ENCODE results near the gene UMODL1.
"Not testable (repeated sequence)": the region's sequence is repeated elsewhere in the genome, so short reads cannot be mapped to it uniquely, and the experiment has no call there.

The UMODL1 gene

GRCh38 chr21:42060166-42060565 is 11.0 kb upstream of the UMODL1 start:
- DNase-seq: no peak

- DNase-seq: no peak
Observed at GRCh38 chr21:42061195-42061985, 9.7 kb upstream of the UMODL1 start.

GRCh38 chr21:42061986-42062235 is 9.2 kb upstream of the UMODL1 start:
- DNase-seq: no peak

DNA sequence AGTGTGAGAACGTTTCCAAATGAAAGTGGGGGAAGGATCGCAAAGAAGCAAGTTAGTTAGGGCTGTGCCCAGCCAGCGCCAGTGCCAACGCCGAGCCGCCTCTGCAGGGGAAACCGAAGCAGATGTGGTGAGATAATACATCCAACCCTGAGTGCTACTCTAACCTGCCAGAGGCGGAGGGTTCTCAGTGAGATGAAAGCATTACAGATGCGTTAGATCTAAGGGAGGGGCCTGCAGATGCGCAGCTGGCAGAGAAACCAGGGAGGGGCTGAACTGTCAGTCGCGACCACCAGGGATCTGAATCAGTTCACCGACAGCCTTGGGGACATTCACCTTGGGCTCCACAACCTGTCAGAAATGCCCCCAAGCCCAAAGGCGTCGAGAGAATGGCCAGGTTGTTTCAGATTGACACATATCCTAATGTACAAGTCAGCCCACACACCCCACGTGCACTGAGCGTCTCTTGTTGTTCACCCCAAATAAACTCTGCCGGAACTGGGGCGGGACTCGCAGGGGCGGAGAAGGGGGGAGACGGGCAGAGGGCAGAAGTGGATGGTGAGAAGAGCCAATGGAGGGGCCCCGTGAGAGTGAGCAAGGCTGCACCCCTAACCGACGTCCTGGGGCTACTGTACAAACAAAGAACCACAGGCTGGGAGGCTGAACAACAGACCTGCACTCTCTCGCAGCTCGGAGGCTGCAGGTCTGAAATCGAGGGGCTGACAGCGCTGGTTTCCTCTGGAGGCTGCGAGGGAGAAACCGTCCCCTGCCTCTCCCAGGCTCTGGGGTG is 8.7 kb upstream of the UMODL1 start:
- DNase-seq: no peak

- no peak for DNase-seq
Observed at GRCh38 chr21:42063191-42063570, 7.9 kb upstream of the UMODL1 start.

GRCh38 chr21:42063571-42064521 is 7.3 kb upstream of the UMODL1 start:
- DNase-seq: no peak

- no peak for DNase-seq
Observed at GRCh38 chr21:42066521-42066920, 4.6 kb upstream of the UMODL1 start.

- no peak for DNase-seq
Observed at GRCh38 chr21:42067531-42068255, 3.4 kb upstream of the UMODL1 start.

DNA sequence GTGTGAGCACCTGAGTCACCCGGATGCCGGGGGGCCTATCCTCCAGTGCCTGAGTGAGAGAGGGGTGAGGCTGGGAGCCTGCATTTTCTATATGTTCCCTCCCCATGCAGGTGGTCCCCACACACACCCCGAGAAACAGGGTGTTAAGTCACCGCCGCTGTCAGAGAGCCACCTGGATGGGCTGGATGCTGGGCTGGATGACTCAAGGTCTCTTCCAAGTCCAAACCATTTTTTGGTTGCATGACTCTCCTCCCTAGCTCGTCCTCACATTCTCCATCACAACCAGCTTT is 2.9 kb upstream of the UMODL1 start:
- no peak for DNase-seq

GRCh38 chr21:42068592-42068991 is 2.5 kb upstream of the UMODL1 start:
- no peak for DNase-seq

DNA sequence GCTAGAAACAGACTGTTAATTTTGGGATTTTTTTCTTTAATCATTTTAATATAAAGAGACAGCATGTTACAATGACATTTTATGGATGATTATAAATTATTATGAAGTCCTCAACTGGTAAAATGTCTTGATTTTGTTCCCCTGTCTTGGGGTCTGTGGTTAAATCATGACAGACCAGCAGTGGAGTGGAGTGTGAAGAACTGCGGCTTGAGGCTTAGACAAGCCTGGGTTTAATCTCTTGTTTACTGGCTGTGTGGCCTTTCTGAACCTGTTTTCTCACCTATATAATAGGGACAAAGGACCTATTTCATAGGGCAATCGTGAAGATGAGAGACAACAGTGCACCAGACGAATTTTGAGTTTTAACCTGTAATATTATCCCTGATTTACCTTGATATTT is 1.8 kb upstream of the UMODL1 start:
- DNase-seq: no peak

- no peak for DNase-seq
Observed at GRCh38 chr21:42069843-42070242, 1.3 kb upstream of the UMODL1 start.

- no peak for DNase-seq
Observed at GRCh38 chr21:42073145-42074099, 2.3 kb downstream of the UMODL1 start.

DNA sequence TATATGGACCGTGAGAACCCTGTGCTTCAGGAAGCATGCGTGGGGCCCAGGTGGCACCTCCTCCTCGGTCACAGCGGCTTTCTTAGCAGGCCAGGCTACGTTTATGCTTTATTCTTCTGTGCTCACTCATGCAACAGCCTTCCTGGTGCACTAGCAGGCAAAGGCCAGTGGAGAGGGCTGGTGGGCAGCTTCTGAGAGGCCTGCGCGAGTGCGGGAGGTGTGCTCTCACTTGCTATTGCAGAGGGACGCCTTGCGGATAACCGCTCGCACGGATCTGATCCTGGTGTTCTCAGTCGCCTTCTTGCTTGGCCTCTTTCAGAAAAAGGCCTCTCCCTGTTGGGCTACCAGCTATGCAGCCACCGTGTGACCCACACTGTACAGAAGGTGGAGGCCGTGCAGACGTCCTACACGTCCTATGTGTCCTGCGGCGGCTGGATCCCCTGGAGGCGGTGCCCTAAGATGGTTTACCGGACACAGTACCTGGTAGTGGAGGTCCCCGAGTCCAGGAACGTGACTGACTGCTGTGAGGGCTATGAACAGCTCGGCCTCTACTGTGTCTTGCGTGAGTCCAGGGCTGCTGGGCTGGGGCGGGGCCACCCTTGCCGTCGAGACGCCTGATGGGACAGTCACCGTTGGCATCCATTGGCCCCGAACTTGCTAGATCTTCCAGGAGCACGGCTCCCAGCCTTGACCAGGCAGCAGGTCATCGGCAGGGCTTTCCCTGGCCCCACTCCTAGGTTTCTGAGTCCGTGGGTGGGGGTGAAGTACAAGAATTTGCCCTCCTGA is 4.8 kb downstream of the UMODL1 start:
- no peak for DNase-seq

DNA sequence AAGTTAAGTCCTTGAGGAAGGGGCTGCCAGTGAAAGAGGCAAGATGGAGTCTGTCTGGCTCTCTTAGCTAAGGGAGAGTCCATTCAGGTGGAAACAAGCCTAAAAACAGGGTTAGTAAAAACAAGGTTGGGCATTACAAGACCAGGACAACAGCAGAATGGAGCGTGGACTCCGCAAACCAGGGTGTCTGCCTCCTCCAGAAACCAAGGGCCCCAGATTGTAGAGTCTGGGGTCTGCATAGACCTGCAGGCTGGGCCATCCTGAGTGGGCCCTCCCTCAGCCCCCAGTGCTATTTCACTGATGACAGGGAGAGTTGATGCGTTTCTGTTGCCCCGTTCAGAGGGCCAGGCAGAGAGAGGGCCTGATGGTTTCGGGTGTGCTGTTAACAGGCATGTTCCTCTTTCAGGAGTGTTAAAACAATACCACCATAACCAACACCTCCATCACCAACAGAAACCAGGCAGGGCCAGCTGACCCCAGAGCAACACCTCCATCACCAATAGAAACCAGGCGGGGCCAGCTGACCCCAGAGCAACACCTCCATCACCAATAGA is 6.6 kb downstream of the UMODL1 start:
- DNase-seq: not testable (repeated sequence)

DNA sequence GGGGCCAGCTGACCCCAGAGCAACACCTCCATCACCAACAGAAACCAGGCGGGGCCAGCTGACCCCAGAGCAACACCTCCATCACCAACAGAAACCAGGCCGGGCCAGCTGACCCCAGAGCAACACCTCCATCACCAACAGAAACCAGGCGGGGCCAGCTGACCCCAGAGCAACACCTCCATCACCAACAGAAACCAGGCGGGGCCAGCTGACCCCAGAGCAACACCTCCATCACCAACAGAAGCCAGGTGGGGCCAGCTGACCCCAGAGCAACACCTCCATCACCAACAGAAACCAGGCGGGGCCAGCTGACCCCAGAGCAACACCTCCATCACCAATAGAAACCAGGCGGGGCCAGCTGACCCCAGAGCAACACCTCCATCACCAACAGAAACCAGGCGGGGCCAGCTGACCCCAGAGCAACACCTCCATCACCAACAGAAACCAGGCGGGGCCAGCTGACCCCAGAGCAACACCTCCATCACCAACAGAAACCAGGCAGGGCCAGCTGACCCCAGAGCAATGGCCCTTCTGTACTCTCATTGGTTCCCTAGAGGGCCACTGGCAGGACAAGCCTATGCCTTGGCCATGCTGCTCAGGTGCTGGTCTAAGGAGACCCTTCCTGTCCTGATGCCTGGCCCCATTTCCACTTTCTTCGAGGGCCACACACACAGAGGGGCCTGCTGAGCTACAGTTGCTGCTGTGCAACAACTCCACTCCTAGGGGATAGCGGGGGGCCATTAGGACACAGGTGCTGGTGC is 7.3 kb downstream of the UMODL1 start:
- DNase-seq: not testable (repeated sequence)

DNA sequence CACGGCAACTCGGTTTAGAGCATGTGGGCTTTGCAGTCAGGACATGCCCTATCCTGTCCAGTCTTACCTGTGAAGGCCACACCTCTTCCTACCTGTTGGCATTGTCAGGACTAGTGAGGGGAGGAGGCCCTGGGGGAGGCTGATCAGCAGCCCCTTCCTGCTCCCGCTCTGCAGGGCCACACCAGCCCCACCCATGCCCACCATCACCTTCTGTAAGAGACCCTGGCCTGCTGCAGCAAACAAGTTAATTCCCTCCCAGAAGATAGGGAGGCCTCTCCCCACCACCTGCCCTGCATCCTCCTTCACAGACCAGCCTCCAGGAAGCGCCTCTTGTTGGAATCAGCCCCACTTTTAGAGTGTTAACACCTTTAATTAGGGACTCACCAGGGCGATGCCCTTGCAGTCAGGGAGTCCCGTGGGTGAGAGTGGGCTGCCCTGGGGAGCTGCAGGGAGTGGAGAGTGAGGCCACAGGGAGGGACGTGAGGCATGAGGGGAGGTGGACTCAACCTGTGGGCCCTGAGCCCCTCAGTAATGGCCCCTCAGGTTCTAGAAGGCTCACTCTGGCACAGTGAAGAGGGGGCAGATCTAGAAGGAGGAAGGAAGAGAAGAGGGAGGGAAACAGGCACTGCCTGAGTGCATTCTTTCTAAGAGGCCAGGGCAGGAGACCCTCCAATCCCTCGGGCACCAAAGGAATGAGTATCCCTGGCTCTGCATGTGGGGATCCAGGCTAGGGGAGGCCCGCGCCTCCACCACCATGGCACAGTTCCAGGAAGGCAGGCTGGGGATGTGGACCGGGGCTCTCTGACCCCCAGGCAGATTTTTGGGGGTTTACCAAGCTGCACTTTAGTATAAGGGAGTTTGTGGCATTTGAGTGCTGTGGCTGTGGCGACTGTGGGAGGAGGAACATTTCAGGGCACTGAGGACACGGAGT is 8.2 kb downstream of the UMODL1 start:
- no peak for DNase-seq

- no peak for DNase-seq
Observed at GRCh38 chr21:42079939-42080787, 9.0 kb downstream of the UMODL1 start.

Data from right forelimb (tissue), 1 donor.